Activated CD8-positive, alpha-beta memory T cell treated with anti-CD3 and anti-CD28 coated beads, Interleukin-2, amount 10 ng/mL, durations not matched to agents 7 days and 5 days (primary cell): Measurements from ENCODE around the gene KRT6A. TPM values are rescaled to one million over a fixed set of nuclear protein-coding genes. Genes with fewer than 3 reads are reported as not detected.
"Not testable (repeated sequence)": the region's sequence is repeated elsewhere in the genome, so short reads cannot be mapped to it uniquely, and the experiment has no call there.

Experiments used
- ATAC-seq: fragments of 150-1000 bp; cut with Tn5 transposase; one replicate; pipeline ENCODE4 v1.10.0; 2021; ENCODE audit warnings: moderate library complexity
- CTCF ChIA-PET: fragments of 350-600 bp; sonication (Branson Sonifier 250); formaldehyde crosslinking; loops from one replicate; lab custom pipeline; 2021; ENCODE audit warnings: antibody characterized with exemption; lab: Charles Lee
- DNase-seq: peaks from one replicate; pipeline ENCODE4 v3.0.0-alpha.2; 2020
- H3K27ac Mint-ChIP-seq: one replicate; pipeline ENCODE4 v1.8.0; 2021; ENCODE audit warnings: mild to moderate bottlenecking, mixed read lengths
- H3K27me3 Mint-ChIP-seq: one replicate; pipeline ENCODE4 v1.8.0; 2021; ENCODE audit warnings: mixed read lengths
- H3K36me3 Mint-ChIP-seq: one replicate; pipeline ENCODE4 v1.8.0; 2021; ENCODE audit warnings: mild to moderate bottlenecking, mixed read lengths
- H3K4me1 Mint-ChIP-seq: one replicate; pipeline ENCODE4 v1.8.0; 2021; ENCODE audit warnings: mixed read lengths
- H3K4me3 Mint-ChIP-seq: one replicate; pipeline ENCODE4 v1.8.0; 2021; ENCODE audit warnings: mild to moderate bottlenecking, moderate library complexity, mixed read lengths
- H3K9me3 Mint-ChIP-seq: one replicate; pipeline ENCODE4 v1.8.0; 2022; ENCODE audit warnings: low read depth, mixed read lengths
- total RNA-seq, 2 experiments: library from RNA; stranded (reverse); gene quantifications; one replicate each; pipeline ENCODE4 v1.2.3, GENCODE V29; 2021

The KRT6A gene
- total RNA-seq, 2 experiments from 2014 or later: not detected

- H3K27me3 Mint-ChIP-seq: peaks cover 52% of the 10 kb centered on the region
- H3K4me1 Mint-ChIP-seq: no peaks in the 10 kb centered on the region
- no peak overlapping the region for H3K4me3 Mint-ChIP-seq
- ATAC-seq (no peak), DNase-seq (no peak)
- no peaks in the 10 kb centered on the region for H3K9me3 Mint-ChIP-seq
- CTCF ChIA-PET: no interaction called here
- no peak overlapping the region for H3K27ac Mint-ChIP-seq
- H3K36me3 Mint-ChIP-seq: no peaks in the 10 kb centered on the region
These were observed 4.3 kb downstream of the KRT6A start for GRCh38 chr12:52488736-52489135.

GRCh38 chr12:52487744-52488443 is 5.2 kb downstream of the KRT6A start:
- H3K36me3 Mint-ChIP-seq, H3K9me3 Mint-ChIP-seq, H3K4me3 Mint-ChIP-seq, CTCF ChIA-PET, DNase-seq, H3K4me1 Mint-ChIP-seq, ATAC-seq, H3K27ac Mint-ChIP-seq: not testable (repeated sequence)
- H3K27me3 Mint-ChIP-seq: peaks cover 55% of the 10 kb centered on the region

- no peaks in the 10 kb centered on the region for H3K9me3 Mint-ChIP-seq
- DNase-seq (no peak), ATAC-seq (no peak)
- H3K27me3 Mint-ChIP-seq: peaks cover 57% of the 10 kb centered on the region
- no peak overlapping the region for H3K4me3 Mint-ChIP-seq
- H3K36me3 Mint-ChIP-seq: no peaks in the 10 kb centered on the region
- no peaks in the 10 kb centered on the region for H3K4me1 Mint-ChIP-seq
- H3K27ac Mint-ChIP-seq: no peak overlapping the region
- CTCF ChIA-PET: no interaction called here
These were observed 5.8 kb downstream of the KRT6A start for GRCh38 chr12:52487211-52487610.

- H3K9me3 Mint-ChIP-seq: no peaks in the 10 kb centered on the region
- no peak overlapping the region for H3K4me3 Mint-ChIP-seq
- H3K27ac Mint-ChIP-seq: no peak overlapping the region
- H3K36me3 Mint-ChIP-seq: no peaks in the 10 kb centered on the region
- CTCF ChIA-PET: no interaction called here
- DNase-seq: no peak
- no peak for ATAC-seq
- peaks cover 54% of the 10 kb centered on the region for H3K27me3 Mint-ChIP-seq
- no peaks in the 10 kb centered on the region for H3K4me1 Mint-ChIP-seq
These were observed 6.6 kb downstream of the KRT6A start for GRCh38 chr12:52486166-52487105.

- Mint-ChIP-seq H3K27ac (no peak overlapping the region), H3K4me3 (no peak overlapping the region), H3K27me3 (peaks cover 59% of the 10 kb centered on the region), H3K36me3 (no peaks in the 10 kb centered on the region), H3K9me3 (no peaks in the 10 kb centered on the region), H3K4me1 (no peaks in the 10 kb centered on the region)
- CTCF ChIA-PET: no interaction called here
- DNase-seq (no peak), ATAC-seq (no peak)
These were observed 13.0 kb downstream of the KRT6A start for GRCh38 chr12:52480073-52480472.

GRCh38 chr12:52477651-52478050 is 15.4 kb downstream of the KRT6A start:
- H3K27me3 Mint-ChIP-seq: peaks cover 35% of the 10 kb centered on the region
- ATAC-seq (no peak), DNase-seq (no peak)
- no peaks in the 10 kb centered on the region for H3K4me1 Mint-ChIP-seq
- CTCF ChIA-PET: interaction anchor here (1.1 kb wide), 1 partner anchor 407 kb away, joined by 3 read pairs; no protein-coding TSS in a partner anchor
- no peak overlapping the region for H3K27ac Mint-ChIP-seq
- H3K4me3 Mint-ChIP-seq: no peak overlapping the region
- H3K36me3 Mint-ChIP-seq: no peaks in the 10 kb centered on the region
- no peaks in the 10 kb centered on the region for H3K9me3 Mint-ChIP-seq

- DNase-seq: no peak
- H3K4me3 Mint-ChIP-seq: no peak overlapping the region
- peaks cover 23% of the 10 kb centered on the region for H3K27me3 Mint-ChIP-seq
- no peak for ATAC-seq
- CTCF ChIA-PET: no interaction called here
- no peaks in the 10 kb centered on the region for H3K36me3 Mint-ChIP-seq
- H3K27ac Mint-ChIP-seq: no peak overlapping the region
- no peaks in the 10 kb centered on the region for H3K9me3 Mint-ChIP-seq
- no peaks in the 10 kb centered on the region for H3K4me1 Mint-ChIP-seq
These were observed 18.8 kb downstream of the KRT6A start for GRCh38 chr12:52474212-52474611.

- H3K4me1 Mint-ChIP-seq: no peaks in the 10 kb centered on the region
- CTCF ChIA-PET: no interaction called here
- no peak for ATAC-seq
These were observed 19.3 kb downstream of the KRT6A start, which contains the start of gene KRT6C for GRCh38 chr12:52473768-52474167. TSS of gene KRT6C (minus strand) at chr12:52473805. CDS start at chr12:52473737, 68 bp downstream.

GRCh38 chr12:52469853-52470252 is 23.2 kb downstream of the KRT6A start:
- CTCF ChIA-PET: no interaction called here
- H3K27ac Mint-ChIP-seq: no peak overlapping the region
- ATAC-seq: no peak
- H3K27me3 Mint-ChIP-seq: peaks cover 6% of the 10 kb centered on the region
- no peaks in the 10 kb centered on the region for H3K36me3 Mint-ChIP-seq
- DNase-seq: no peak
- H3K9me3 Mint-ChIP-seq: no peaks in the 10 kb centered on the region
- no peak overlapping the region for H3K4me3 Mint-ChIP-seq
- H3K4me1 Mint-ChIP-seq: no peaks in the 10 kb centered on the region

More at GRCh38 chr12:52473768-52474167, 19.3 kb downstream of the KRT6A start, which contains the start of gene KRT6C:
- no peak for DNase-seq
- Mint-ChIP-seq H3K36me3 (no peaks in the 10 kb centered on the region), H3K4me3 (no peak within 1 kb of the TSS), H3K9me3 (no peaks in the 10 kb centered on the region), H3K27me3 (peaks cover 20% of the 10 kb centered on the region), H3K27ac (no peak within 1 kb of the TSS)

GRCh38 chr12:52464897-52465296 is 28.2 kb downstream of the KRT6A start:
- no peak overlapping the region for H3K27ac Mint-ChIP-seq
- peaks cover 37% of the 10 kb centered on the region for H3K27me3 Mint-ChIP-seq
- no peak for DNase-seq
- CTCF ChIA-PET: interaction anchor here (0.7 kb wide), 1 partner anchor 415 kb away, joined by 3 read pairs; no protein-coding TSS in a partner anchor
- no peak overlapping the region for H3K4me3 Mint-ChIP-seq
- no peaks in the 10 kb centered on the region for H3K4me1 Mint-ChIP-seq
- no peak for ATAC-seq
- no peaks in the 10 kb centered on the region for H3K9me3 Mint-ChIP-seq
- H3K36me3 Mint-ChIP-seq: no peaks in the 10 kb centered on the region

GRCh38 chr12:52461693-52462092 is 31.4 kb downstream of the KRT6A start:
- CTCF ChIA-PET: no interaction called here
- Mint-ChIP-seq H3K27ac (no peak overlapping the region), H3K4me3 (no peak overlapping the region), H3K36me3 (no peaks in the 10 kb centered on the region), H3K4me1 (no peaks in the 10 kb centered on the region), H3K27me3 (peaks cover 43% of the 10 kb centered on the region), H3K9me3 (no peaks in the 10 kb centered on the region)
- ATAC-seq: no peak
- no peak for DNase-seq

GRCh38 chr12:52458861-52459260 is 34.2 kb downstream of the KRT6A start:
- no peak for DNase-seq
- Mint-ChIP-seq H3K9me3 (no peaks in the 10 kb centered on the region), H3K4me1 (peaks cover 13% of the 10 kb centered on the region), H3K27me3 (peaks cover 42% of the 10 kb centered on the region), H3K36me3 (no peaks in the 10 kb centered on the region), H3K4me3 (no peak overlapping the region), H3K27ac (no peak overlapping the region)
- CTCF ChIA-PET: interaction anchor here (1.5 kb wide), 1 partner anchor 412 kb away, joined by 5 read pairs; no protein-coding TSS in a partner anchor
- no peak for ATAC-seq

- peaks cover 13% of the 10 kb centered on the region for H3K4me1 Mint-ChIP-seq
- ATAC-seq: no peak
These were observed 37.2 kb downstream of the KRT6A start for GRCh38 chr12:52455821-52456220.

More at GRCh38 chr12:52455821-52456220, 37.2 kb downstream of the KRT6A start:
- Mint-ChIP-seq H3K36me3 (no peaks in the 10 kb centered on the region), H3K4me3 (no peak overlapping the region), H3K27ac (no peak overlapping the region), H3K9me3 (no peaks in the 10 kb centered on the region), H3K27me3 (peaks cover 35% of the 10 kb centered on the region)
- DNase-seq: no peak
- CTCF ChIA-PET: no interaction called here
